Chondrocyte (in vitro differentiated cells): Measurements from ENCODE around the gene OSR1. TPM values are rescaled to one million over a fixed set of nuclear protein-coding genes. Genes with fewer than 3 reads are reported as not detected.

Experiments used
- DNase-seq: peaks from one replicate; pipeline ENCODE4 v3.0.0; 2021; ENCODE audit warnings: mixed read lengths, low spot score
- H3K27ac Mint-ChIP-seq: one replicate; pipeline ENCODE4 v1.8.0; 2021; ENCODE audit warnings: mild to moderate bottlenecking, moderate library complexity, mixed read lengths; ENCODE audit not compliant: unreplicated experiment
- H3K27me3 Mint-ChIP-seq: 2 replicates; pipeline ENCODE4 v1.8.0; 2021; ENCODE audit warnings: low read depth, mixed read lengths
- H3K36me3 Mint-ChIP-seq: 2 replicates; pipeline ENCODE4 v1.8.0; 2021; ENCODE audit warnings: low read depth, mixed read lengths
- H3K4me1 Mint-ChIP-seq: 2 replicates; pipeline ENCODE4 v1.8.0; 2021; ENCODE audit warnings: low read depth, mild to moderate bottlenecking, mixed read lengths
- H3K4me3 Mint-ChIP-seq: one replicate; pipeline ENCODE4 v1.8.0; 2021; ENCODE audit warnings: mild to moderate bottlenecking, moderate library complexity, mixed read lengths; ENCODE audit not compliant: unreplicated experiment
- H3K9me3 Mint-ChIP-seq: 2 replicates; pipeline ENCODE4 v1.8.0; 2021; ENCODE audit warnings: low read depth, mixed read lengths
- CTCF ChIP-seq: fragments of 200-600 bp; sonication (generic); IDR thresholded peaks from 2 replicates; pipeline ENCODE4 v1.5.0; 2021; ENCODE audit warnings: antibody characterized with exemption, mild to moderate bottlenecking, moderate library complexity
- total RNA-seq: library from RNA; stranded (reverse); gene quantifications from 3 replicates; pipeline ENCODE4 v1.2.1, GENCODE V29; 2021

OSR1 gene
- total RNA-seq, 1 donor from 2014 or later = 34.5 TPM

GRCh38 chr2:19332503-19332902 lies 25.9 kb downstream of the OSR1 start:
- H3K4me1 Mint-ChIP-seq = no peaks in the 10 kb centered on the region
- no peak overlapping the region for H3K4me3 Mint-ChIP-seq
- no peak for DNase-seq
- TF ChIP-seq CTCF = no peak
- no peaks in the 10 kb centered on the region for H3K27me3 Mint-ChIP-seq
- no peaks in the 10 kb centered on the region for H3K9me3 Mint-ChIP-seq
- no peak overlapping the region for H3K27ac Mint-ChIP-seq
- H3K36me3 Mint-ChIP-seq = peaks cover 2% of the 10 kb centered on the region

DNA sequence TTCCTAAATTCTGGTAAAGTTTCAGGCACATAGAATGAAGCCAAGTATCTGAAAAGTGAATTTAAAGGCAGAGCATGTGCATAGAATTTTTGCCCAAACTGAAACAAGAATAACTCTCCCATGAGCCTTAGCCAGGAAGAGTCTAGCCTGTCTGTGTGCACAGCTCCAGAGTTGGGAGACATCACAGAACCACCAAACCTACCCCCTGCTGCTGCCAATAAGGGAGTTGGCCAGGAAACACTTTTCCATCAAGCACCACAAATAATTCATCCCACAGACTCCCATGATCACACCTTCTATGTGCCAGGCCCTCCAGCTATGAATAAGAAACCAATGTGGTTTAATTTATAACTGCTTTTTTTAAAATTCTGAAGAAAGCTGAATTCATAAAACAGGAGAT lies 27.0 kb downstream of the OSR1 start:
- TF ChIP-seq CTCF = no peak
- H3K36me3 Mint-ChIP-seq = peaks cover 2% of the 10 kb centered on the region
- H3K27me3 Mint-ChIP-seq = no peaks in the 10 kb centered on the region
- H3K27ac Mint-ChIP-seq = no peak overlapping the region
- H3K4me1 Mint-ChIP-seq = no peaks in the 10 kb centered on the region
- DNase-seq = no peak
- H3K4me3 Mint-ChIP-seq = no peak overlapping the region
- H3K9me3 Mint-ChIP-seq = no peaks in the 10 kb centered on the region

- H3K4me1 Mint-ChIP-seq = no peaks in the 10 kb centered on the region
- DNase-seq = no peak
- no peak for TF ChIP-seq CTCF
- no peak overlapping the region for H3K27ac Mint-ChIP-seq
- H3K27me3 Mint-ChIP-seq = no peaks in the 10 kb centered on the region
- H3K9me3 Mint-ChIP-seq = no peaks in the 10 kb centered on the region
- H3K4me3 Mint-ChIP-seq = no peak overlapping the region
- H3K36me3 Mint-ChIP-seq = peaks cover 2% of the 10 kb centered on the region
These were observed 28.0 kb downstream of the OSR1 start for GRCh38 chr2:19330436-19330835.

DNA sequence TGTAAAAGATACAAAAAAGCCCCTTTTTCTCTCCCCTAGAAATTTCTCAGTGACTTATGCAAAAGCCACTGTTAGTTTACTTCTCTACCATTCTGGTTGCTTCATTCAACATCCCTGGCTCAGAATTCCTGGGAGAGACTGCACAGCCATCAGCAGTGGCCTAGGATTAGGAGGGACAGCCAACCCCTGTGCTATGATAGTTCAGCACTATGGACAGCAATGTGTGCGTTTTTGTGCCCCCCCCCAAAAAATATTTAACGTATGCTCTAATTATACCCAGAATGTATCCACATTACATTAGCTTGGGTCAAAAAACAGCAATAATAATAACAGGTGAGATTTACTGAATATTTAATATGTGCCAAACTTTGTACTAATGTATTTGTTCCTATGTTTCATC lies 29.0 kb downstream of the OSR1 start:
- Mint-ChIP-seq H3K36me3 (peaks cover 2% of the 10 kb centered on the region), H3K27me3 (no peaks in the 10 kb centered on the region), H3K27ac (no peak overlapping the region), H3K9me3 (no peaks in the 10 kb centered on the region), H3K4me1 (no peaks in the 10 kb centered on the region), H3K4me3 (no peak overlapping the region)
- TF ChIP-seq CTCF = no peak
- no peak for DNase-seq

DNA sequence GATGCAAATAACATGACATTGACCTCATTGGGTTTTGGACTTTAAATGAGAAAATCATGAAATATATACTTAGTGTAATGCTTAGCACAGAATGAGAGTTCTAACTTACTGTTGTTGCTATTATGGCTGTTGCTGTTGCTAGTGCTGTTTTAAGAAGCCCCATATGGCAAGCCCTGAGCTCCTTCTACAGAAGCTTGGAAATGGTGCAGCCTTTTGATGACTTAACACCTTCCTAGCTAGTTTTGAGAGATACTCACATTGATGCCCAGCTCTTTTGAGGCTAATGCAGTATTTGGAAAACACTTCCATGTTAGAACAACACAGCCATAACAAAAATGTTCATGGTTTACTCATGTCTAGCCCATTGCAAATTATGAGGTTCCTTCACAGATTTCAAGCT lies 30.9 kb downstream of the OSR1 start:
- Mint-ChIP-seq H3K9me3 (no peaks in the 10 kb centered on the region), H3K4me3 (no peak overlapping the region)
- TF ChIP-seq CTCF = no peak

More for the DNA sequence above, 30.9 kb downstream of the OSR1 start:
- no peak overlapping the region for H3K27ac Mint-ChIP-seq
- no peaks in the 10 kb centered on the region for H3K27me3 Mint-ChIP-seq
- DNase-seq = no peak
- no peaks in the 10 kb centered on the region for H3K36me3 Mint-ChIP-seq
- no peaks in the 10 kb centered on the region for H3K4me1 Mint-ChIP-seq
